PC-3 (cell line): ENCODE data around the gene CA7.

Experiments used
- CTCF ChIP-seq: fragments of 300-600 bp; sonication (generic); conservative IDR thresholded peaks from 2 replicates; pipeline ENCODE4 v1.5.1; 2017; ENCODE audit warnings: antibody characterized with exemption, low read depth, mild to moderate bottlenecking, low read length
- EZH2 ChIP-seq: fragments of 300-600 bp; sonication (generic); IDR thresholded peaks from one replicate; pipeline ENCODE4 v1.6.1; 2017; ENCODE audit warnings: antibody characterized with exemption, mild to moderate bottlenecking, low read length; ENCODE audit not compliant: unreplicated experiment

GRCh38 chr16:66842765-66843164, 1.4 kb upstream of the CA7 start:
- no peak for TF ChIP-seq CTCF
- TF ChIP-seq EZH2 = no peak
